Muscle of leg (tissue), 11 donors: Measurements from ENCODE around the gene NAV3. TPM values are rescaled to one million over a fixed set of nuclear protein-coding genes. Genes with fewer than 3 reads are reported as not detected.

Source experiments
- DNase-seq: peaks from one replicate; pipeline ENCODE4 v3.0.0; 2013
- H3K27ac ChIP-seq: one replicate; pipeline ENCODE4 v1.5.1; 2013; ENCODE audit warnings: mild to moderate bottlenecking, low read length, control low read depth
- H3K27me3 ChIP-seq: one replicate; pipeline ENCODE4 v1.6.1; 2013; ENCODE audit warnings: low read length; ENCODE audit not compliant: control insufficient read depth, insufficient read depth
- H3K36me3 ChIP-seq: one replicate; pipeline ENCODE4 v1.6.1; 2013; ENCODE audit warnings: low read length; ENCODE audit not compliant: control insufficient read depth, insufficient read depth
- H3K4me1 ChIP-seq: one replicate; pipeline ENCODE4 v1.6.1; 2013; ENCODE audit warnings: low read length; ENCODE audit not compliant: control insufficient read depth, insufficient read depth
- H3K4me3 ChIP-seq: one replicate; pipeline ENCODE4 v1.5.1; 2013; ENCODE audit warnings: low read length, control low read depth
- H3K9me3 ChIP-seq: replicated peaks from 2 replicates; pipeline ENCODE4 v1.6.1; 2013; ENCODE audit warnings: low read depth, low read length; ENCODE audit not compliant: control insufficient read depth
- WGBS: methylation state at CpG from one replicate; pipeline ENCODE4 v1.1.5; 2013; ENCODE audit warnings: missing lambda C conversion rate; ENCODE audit not compliant: insufficient coverage; 5-methylcytosine and 5-hydroxymethylcytosine counted together
- polyA plus RNA-seq, 8 donors: library from polyadenylated mRNA; unstranded; fragments of 120-200 nt; gene quantifications; one replicate each; pipeline versions ENCODE4 v1.2.1 to v1.2.3, GENCODE V29; 2013; ENCODE audit warnings: inconsistent platforms in 1 of 8, low replicate concordance in 1 of 8; ENCODE audit not compliant: insufficient read length in 8 of 8, insufficient read depth in 1 of 8
- total RNA-seq: library from RNA; stranded (reverse); fragments of 120-200 nt; gene quantifications from one replicate; pipeline ENCODE4 v1.2.4, GENCODE V29; 2013

The NAV3 gene
- total and polyA plus RNA-seq, 9 donors, result 10.8 to 34.6 (median 21.7) TPM

DNA sequence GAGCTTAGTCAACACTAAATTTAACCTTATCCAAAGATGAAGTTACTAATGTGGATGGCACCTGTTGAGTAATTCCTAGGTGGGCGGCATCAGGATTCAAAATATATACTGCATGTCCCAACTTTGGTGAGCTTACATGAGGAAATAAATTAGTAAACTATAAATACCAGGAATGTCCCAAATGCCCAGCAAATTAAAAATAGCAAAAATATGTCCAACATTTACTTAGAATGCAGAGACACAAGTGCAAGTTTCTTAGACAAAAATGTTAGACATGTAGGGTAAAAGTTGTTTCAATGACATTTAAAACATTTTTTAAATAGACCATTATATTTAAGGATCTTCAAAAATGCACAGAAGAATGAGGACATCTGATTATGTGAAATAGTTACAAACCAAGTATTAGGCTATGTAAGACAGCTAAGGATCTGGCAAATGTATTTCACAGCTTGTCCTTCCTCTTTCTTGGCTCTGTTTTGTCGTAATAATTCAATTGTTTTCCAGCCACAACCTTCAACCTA is 115.9 kb downstream of the NAV3 start:
- no CpG with 5 or more reads among the region's 2 CpGs for WGBS
- peak; percentile 29 for DNase-seq
- no peak overlapping the region for H3K27ac ChIP-seq

DNA sequence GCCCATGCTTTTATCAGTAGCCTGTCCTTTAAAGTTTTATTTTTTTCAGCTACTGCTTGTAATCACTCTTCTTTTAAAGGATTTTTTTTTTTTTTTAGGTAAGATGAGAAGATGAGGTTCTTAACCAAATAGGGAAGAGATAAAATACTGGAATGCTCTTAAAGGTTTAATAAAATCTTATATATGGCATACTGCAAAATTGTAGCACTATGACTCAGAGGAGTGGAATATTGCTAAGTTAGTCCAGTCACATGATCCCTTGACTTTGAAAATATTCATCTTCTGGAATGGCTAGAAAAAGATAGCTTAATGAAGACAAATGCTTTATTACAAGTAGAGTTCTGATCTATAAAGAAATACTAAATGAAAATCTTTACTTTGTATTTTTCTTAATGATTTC is 116.6 kb downstream of the NAV3 start:
- Histone ChIP-seq H3K4me1 (no peaks in the 10 kb centered on the region), H3K9me3 (peaks cover 3% of the 10 kb centered on the region), H3K36me3 (no peaks in the 10 kb centered on the region), H3K27me3 (no peaks in the 10 kb centered on the region), H3K27ac (no peak overlapping the region), H3K4me3 (no peak overlapping the region)
- no peak for DNase-seq

More for the DNA sequence above, 115.9 kb downstream of the NAV3 start:
- no peak overlapping the region for H3K4me3 ChIP-seq
- no peaks in the 10 kb centered on the region for H3K4me1 ChIP-seq
- no peaks in the 10 kb centered on the region for H3K27me3 ChIP-seq
- peaks cover 3% of the 10 kb centered on the region for H3K9me3 ChIP-seq
- H3K36me3 ChIP-seq, result no peaks in the 10 kb centered on the region

DNA sequence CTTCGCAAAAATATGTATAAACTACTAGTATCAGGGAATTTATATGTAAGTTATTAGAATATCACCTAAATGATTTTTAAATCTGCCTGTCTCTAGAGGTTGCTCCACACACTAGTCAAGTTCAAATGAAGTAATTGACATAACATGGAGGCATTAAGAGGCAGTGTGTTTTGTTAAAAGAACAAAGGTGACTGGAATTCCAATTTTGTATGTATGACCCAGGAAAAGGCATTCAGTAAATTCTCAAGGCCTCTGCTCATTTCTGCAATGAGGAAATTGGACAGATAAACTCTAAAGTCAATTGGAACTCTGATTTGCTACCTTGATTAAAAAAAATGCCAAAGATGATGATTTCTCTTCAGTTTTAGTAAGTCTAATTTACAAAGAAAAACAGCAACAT is 117.1 kb downstream of the NAV3 start:
- no CpG with 5 or more reads among the region's 1 CpG for whole genome bisulfite sequencing
- Histone ChIP-seq H3K9me3 (peaks cover 3% of the 10 kb centered on the region), H3K4me1 (no peaks in the 10 kb centered on the region), H3K27me3 (no peaks in the 10 kb centered on the region), H3K4me3 (no peak overlapping the region), H3K36me3 (no peaks in the 10 kb centered on the region), H3K27ac (no peak overlapping the region)
- no peak for DNase-seq

DNA sequence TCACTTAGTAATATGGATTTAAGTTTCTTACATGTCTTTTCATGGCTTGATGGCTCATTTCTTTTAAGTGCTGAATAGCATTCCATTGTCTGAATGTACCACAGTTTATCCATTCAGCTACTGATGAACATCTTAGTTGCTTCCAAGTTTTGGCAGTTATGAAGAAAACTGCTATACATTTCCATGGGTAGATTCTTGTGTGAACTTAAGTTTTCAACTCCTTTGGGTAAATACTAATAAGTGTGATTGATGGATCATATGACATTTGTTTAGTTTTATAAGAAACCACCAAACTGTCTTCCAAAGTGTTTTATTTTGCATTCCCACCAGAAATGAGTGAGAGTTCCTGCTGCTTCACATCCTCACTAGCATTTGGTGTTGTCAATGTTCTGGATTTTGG is 119.2 kb downstream of the NAV3 start:
- Histone ChIP-seq H3K4me3 (no peak overlapping the region), H3K4me1 (no peaks in the 10 kb centered on the region), H3K36me3 (no peaks in the 10 kb centered on the region), H3K9me3 (peaks cover 2% of the 10 kb centered on the region), H3K27ac (no peak overlapping the region), H3K27me3 (no peaks in the 10 kb centered on the region)
- DNase-seq, result no peak

DNA sequence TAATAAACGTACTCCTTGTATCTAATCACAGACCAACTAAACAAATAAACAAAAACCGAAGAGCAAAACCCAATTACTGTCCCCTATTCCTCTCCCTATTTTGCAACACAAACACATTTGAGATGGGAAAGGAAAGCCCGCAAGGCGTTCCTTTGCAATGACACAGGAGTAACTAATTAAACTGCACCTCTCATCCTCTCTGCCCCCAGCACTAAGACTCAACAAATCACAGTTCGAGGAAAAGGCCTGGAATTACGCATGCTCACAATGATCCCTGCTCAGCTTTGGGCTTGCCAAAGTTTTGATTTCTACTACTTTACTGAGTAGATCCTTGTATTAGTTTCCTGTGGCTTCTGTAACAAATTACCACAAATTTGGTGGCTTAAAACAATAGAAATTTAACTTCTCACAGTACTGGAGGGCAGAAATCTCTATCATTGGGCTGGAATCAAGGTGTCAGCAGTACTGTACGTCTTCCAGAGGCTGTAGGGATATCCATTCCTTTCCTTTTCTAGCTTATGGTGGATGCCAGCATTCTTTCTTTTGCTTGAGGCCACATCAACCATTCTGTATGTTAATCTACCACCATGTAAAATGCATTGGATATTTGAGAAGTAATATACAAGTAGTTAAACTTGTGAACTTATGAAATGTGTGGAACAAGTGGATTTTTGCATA is 123.0 kb downstream of the NAV3 start:
- WGBS, result 93% methylated on average over 2 of the region's 7 CpGs
- no peak overlapping the region for H3K27ac ChIP-seq
- no peaks in the 10 kb centered on the region for H3K36me3 ChIP-seq
- H3K4me3 ChIP-seq, result no peak overlapping the region
- no peaks in the 10 kb centered on the region for H3K4me1 ChIP-seq
- DNase-seq, result no peak
- H3K27me3 ChIP-seq, result no peaks in the 10 kb centered on the region
- peaks cover 2% of the 10 kb centered on the region for H3K9me3 ChIP-seq

DNA sequence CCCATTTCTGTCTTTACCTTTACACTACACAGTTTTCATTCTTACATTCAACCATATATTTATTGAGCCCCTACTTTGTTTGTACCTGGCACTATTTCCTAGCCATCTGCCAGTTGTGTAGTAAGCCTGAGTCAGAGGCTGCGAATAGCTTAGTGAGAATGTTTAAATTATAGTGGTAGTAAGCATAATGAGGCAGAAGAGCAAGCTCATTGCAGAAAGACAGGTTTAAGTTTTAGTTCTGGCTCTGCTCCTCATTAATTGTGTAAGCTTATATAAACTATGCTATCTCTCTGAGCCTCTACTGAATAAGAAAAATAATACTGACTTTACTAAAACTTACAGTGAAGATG is 123.5 kb downstream of the NAV3 start:
- H3K4me1 ChIP-seq, result no peaks in the 10 kb centered on the region
- no CpG with 5 or more reads among the region's 1 CpG for WGBS
- H3K4me3 ChIP-seq, result no peak overlapping the region
- H3K27ac ChIP-seq, result no peak overlapping the region
- peaks cover 2% of the 10 kb centered on the region for H3K9me3 ChIP-seq
- no peak for DNase-seq
- no peaks in the 10 kb centered on the region for H3K27me3 ChIP-seq
- no peaks in the 10 kb centered on the region for H3K36me3 ChIP-seq

DNA sequence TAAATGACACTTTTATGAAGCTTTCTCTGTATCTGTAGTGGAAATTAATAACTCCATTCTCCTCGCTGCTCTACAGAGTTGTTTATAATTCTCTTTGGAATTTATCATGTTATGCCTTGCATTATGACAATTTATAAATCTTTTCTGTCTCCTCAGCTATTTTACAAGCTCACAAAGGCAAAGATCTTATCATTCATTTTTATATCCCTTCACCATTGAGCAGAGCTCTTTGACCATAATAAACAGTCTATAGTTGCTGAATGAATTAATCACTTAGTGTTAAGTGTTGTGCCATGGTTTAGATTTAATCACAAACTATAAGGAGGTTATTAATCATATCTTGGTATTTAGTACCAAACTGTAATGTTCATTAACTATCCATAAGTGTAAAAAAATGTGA is 126.4 kb downstream of the NAV3 start:
- H3K27me3 ChIP-seq, result no peaks in the 10 kb centered on the region
- no peak for DNase-seq
- H3K36me3 ChIP-seq, result no peaks in the 10 kb centered on the region
- no peak overlapping the region for H3K27ac ChIP-seq
- no peaks in the 10 kb centered on the region for H3K9me3 ChIP-seq
- no peak overlapping the region for H3K4me3 ChIP-seq
- no CpG with 5 or more reads among the region's 1 CpG for WGBS
- no peaks in the 10 kb centered on the region for H3K4me1 ChIP-seq

DNA sequence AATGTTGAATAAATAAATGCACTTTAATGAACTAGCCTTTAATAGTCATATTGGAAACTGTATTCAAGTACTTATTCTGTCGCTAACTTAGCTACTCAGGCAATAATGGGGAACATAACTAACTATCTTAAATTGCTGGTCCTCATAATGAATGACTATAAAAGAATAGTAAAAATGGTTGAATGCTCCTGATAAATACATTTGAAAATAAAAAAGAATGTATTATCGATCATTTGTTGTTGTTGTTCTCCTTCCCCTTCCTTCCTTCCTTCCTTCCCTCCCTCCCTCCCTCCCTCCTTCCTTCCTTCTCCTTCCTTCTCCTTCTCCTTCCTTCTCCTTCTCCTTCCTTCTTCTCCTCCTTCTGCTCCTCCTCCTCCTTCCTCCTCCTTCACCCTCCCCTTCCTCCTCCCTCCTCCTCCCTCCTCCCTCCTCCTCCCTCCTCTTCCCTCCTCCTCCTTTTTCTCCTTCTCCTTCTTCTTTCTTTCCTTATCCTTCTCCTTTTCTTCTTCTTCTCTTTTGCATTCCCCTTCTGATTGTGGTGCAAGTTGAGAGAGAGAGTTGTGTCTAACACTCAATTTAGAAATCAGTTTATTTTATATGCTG is 133.0 kb downstream of the NAV3 start:
- Histone ChIP-seq H3K9me3 (no peaks in the 10 kb centered on the region), H3K4me1 (no peaks in the 10 kb centered on the region), H3K36me3 (no peaks in the 10 kb centered on the region), H3K27me3 (no peaks in the 10 kb centered on the region), H3K4me3 (no peak overlapping the region), H3K27ac (no peak overlapping the region)
- DNase-seq, result no peak
- no CpG with 5 or more reads among the region's 2 CpGs for WGBS

DNA sequence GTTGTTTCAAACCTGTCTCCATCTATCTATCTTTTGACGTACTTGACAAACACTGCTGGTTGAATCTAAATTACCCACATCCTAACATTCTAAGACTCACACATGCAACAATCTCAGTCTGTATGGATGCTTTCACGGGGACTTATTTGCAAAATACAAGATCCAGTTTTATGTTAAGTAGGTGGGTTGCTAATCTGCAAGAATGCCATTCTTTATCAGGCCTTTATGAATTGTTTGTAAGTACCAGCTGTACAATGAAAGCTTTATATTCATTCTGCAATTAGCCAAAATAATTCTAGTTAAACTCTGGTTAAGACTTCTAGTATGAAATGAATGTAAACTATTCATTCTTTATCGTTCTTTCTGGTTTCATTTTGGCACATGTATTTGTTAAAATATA is 135.1 kb downstream of the NAV3 start:
- Histone ChIP-seq H3K4me1 (no peaks in the 10 kb centered on the region), H3K36me3 (no peaks in the 10 kb centered on the region), H3K27ac (no peak overlapping the region), H3K9me3 (no peaks in the 10 kb centered on the region), H3K27me3 (no peaks in the 10 kb centered on the region), H3K4me3 (no peak overlapping the region)
- DNase-seq, result no peak
- WGBS, result no CpG with 5 or more reads among the region's 3 CpGs

DNA sequence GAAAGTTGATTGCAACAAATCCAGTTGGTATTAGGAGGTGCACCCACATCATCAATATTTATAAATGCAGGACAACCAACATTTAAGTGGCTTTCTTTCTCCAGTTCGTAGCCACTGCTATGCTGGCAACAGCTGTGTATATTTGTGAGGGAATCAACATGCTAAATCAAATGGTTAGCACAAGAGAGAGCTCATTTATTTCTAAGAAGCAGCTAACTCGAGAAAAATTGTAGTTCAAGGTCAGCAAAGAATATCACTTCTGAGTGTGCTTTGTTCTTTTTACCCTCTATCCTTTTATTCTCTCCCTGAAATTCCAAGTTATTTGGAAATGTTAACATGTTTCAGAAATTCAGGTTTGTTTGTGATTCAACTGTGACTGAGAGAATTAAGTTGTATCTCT is 137.3 kb downstream of the NAV3 start:
- H3K9me3 ChIP-seq, result no peaks in the 10 kb centered on the region
- no CpG with 5 or more reads among the region's 2 CpGs for WGBS
- H3K4me1 ChIP-seq, result no peaks in the 10 kb centered on the region
- DNase-seq, result no peak
- H3K36me3 ChIP-seq, result peaks cover 2% of the 10 kb centered on the region
- H3K27ac ChIP-seq, result no peak overlapping the region
- no peaks in the 10 kb centered on the region for H3K27me3 ChIP-seq
- no peak overlapping the region for H3K4me3 ChIP-seq

DNA sequence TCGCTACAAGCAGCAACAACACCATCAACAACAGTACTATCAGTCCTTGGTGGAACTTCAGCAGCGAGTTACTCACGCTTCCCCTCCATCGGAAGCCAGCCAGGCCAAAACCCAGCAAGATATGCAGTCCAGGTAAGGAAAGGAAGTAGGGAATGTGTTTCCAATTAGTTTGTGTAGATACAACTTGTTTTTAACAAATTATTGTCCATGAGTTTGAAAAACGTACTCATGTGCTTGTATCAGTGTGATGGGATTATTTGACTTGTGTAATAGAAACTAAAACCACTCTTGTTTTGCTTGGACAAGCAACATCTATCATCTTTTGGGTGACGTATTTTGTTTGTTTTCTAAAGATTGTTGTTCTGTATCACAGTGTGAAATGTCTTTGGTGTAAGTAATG is 137.9 kb downstream of the NAV3 start:
- H3K27me3 ChIP-seq, result no peaks in the 10 kb centered on the region
- peaks cover 2% of the 10 kb centered on the region for H3K36me3 ChIP-seq
- H3K9me3 ChIP-seq, result no peaks in the 10 kb centered on the region
- no peaks in the 10 kb centered on the region for H3K4me1 ChIP-seq
- no CpG with 5 or more reads among the region's 6 CpGs for WGBS
- no peak overlapping the region for H3K4me3 ChIP-seq
- no peak overlapping the region for H3K27ac ChIP-seq
- no peak for DNase-seq
